Hepatocyte (in vitro differentiated cells): ENCODE data around the gene ISX. TPM values are rescaled to one million over a fixed set of nuclear protein-coding genes. Genes with fewer than 3 reads are reported as not detected.

ENCODE experiments used
- DNase-seq: peaks from one replicate; pipeline ENCODE4 v3.0.0-alpha.2; 2016; ENCODE audit warnings: low spot score
- H2AFZ ChIP-seq: fragments of 200-600 bp; sonication (generic); 2 replicates; pipeline ENCODE4 v1.6.0; 2016; ENCODE audit warnings: antibody characterized with exemption, mild to moderate bottlenecking
- H3K27ac ChIP-seq: fragments of 200-600 bp; sonication (generic); 2 replicates; pipeline ENCODE4 v1.5.1; 2016; ENCODE audit warnings: mild to moderate bottlenecking
- H3K27me3 ChIP-seq: fragments of 200-600 bp; sonication (generic); 2 replicates; pipeline ENCODE4 v1.6.1; 2016
- H3K36me3 ChIP-seq: fragments of 200-600 bp; sonication (generic); replicated peaks from 2 replicates; pipeline ENCODE4 v1.5.1; 2016; ENCODE audit warnings: low read depth; ENCODE audit not compliant: insufficient read depth
- H3K4me1 ChIP-seq: fragments of 200-600 bp; sonication (generic); 2 replicates; pipeline ENCODE4 v1.5.1; 2016; ENCODE audit warnings: mild to moderate bottlenecking, moderate library complexity; ENCODE audit not compliant: insufficient read depth
- H3K4me2 ChIP-seq: fragments of 200-600 bp; sonication (generic); 2 replicates; pipeline ENCODE4 v1.6.0; 2016
- H3K4me3 ChIP-seq: fragments of 200-600 bp; sonication (generic); 2 replicates; pipeline ENCODE4 v1.5.1; 2016; ENCODE audit warnings: mild to moderate bottlenecking
- H3K79me2 ChIP-seq: fragments of 200-600 bp; sonication (generic); 2 replicates; pipeline ENCODE4 v1.6.0; 2017; ENCODE audit warnings: mild to moderate bottlenecking
- H3K9me2 ChIP-seq: fragments of 200-600 bp; sonication (generic); replicated peaks from 2 replicates; pipeline ENCODE4 v1.6.0; 2017; ENCODE audit warnings: mild to moderate bottlenecking; ENCODE audit not compliant: insufficient read depth
- H3K9me3 ChIP-seq: fragments of 200-600 bp; sonication (generic); 2 replicates; pipeline ENCODE4 v1.5.1; 2016; ENCODE audit warnings: low read depth, mild to moderate bottlenecking
- H4K20me1 ChIP-seq: fragments of 200-600 bp; sonication (generic); 2 replicates; pipeline ENCODE4 v1.6.0; 2016; ENCODE audit warnings: mild to moderate bottlenecking; ENCODE audit not compliant: insufficient read depth, poor library complexity, severe bottlenecking
- CTCF ChIP-seq: fragments of 200-600 bp; sonication (generic); IDR thresholded peaks from 2 replicates; pipeline ENCODE4 v1.5.1; 2016; ENCODE audit warnings: antibody characterized with exemption, mild to moderate bottlenecking; ENCODE audit not compliant: poor library complexity
- EZH2 ChIP-seq: fragments of 200-600 bp; sonication (generic); IDR thresholded peaks from 2 replicates; pipeline ENCODE4 v1.6.1; 2016; ENCODE audit warnings: antibody characterized with exemption, mild to moderate bottlenecking, borderline replicate concordance
- EZH2phosphoT487 ChIP-seq: fragments of 200-600 bp; sonication (generic); IDR thresholded peaks from one replicate; pipeline ENCODE4 v1.6.1; 2018; ENCODE audit warnings: antibody characterized with exemption, mild to moderate bottlenecking, low read depth, moderate library complexity; ENCODE audit not compliant: unreplicated experiment, severe bottlenecking
- WGBS: methylation state at CpG from one replicate; pipeline ENCODE4 v1.1.6; 2016; ENCODE audit warnings: low lambda C conversion rate; ENCODE audit errors: missing lambda C conversion rate; 5-methylcytosine and 5-hydroxymethylcytosine counted together
- polyA plus RNA-seq: library from polyadenylated mRNA; unstranded; fragments of >200 nt; fragmentation: Nextera tagmentation; extraction: Ambion mirVana; gene quantifications from 2 replicates; pipeline ENCODE4 v1.2.1, GENCODE V29; 2016
- total RNA-seq: library from RNA; depleted of rRNA; stranded (reverse); fragments of >200 nt; gene quantifications from 2 replicates; pipeline ENCODE4 v1.2.3, GENCODE V29; 2014

The ISX gene
- total and polyA plus RNA-seq, 2 experiments from 2014 or later, result 20.6 to 29.8 TPM

- Histone ChIP-seq H3K9me3 (no peaks in the 10 kb centered on the region), H4K20me1 (no peaks in the 10 kb centered on the region), H3K4me3 (no peak overlapping the region), H3K4me2 (no peak overlapping the region), H3K4me1 (peaks cover 9% of the 10 kb centered on the region), H3K36me3 (no peaks in the 10 kb centered on the region), H3K27ac (peak overlapping the region; percentile 72), H2AFZ (no peak overlapping the region), H3K9me2 (no peaks in the 10 kb centered on the region), H3K27me3 (no peaks in the 10 kb centered on the region), H3K79me2 (no peaks in the 10 kb centered on the region)
- TF ChIP-seq EZH2phosphoT487 (no peak), EZH2 (no peak)
- WGBS, result 52% methylated on average over 3 of the region's 3 CpGs
- peak; percentile 34 for DNase-seq
Measured at GRCh38 chr22:35111244-35111643, 45.3 kb downstream of the ISX start.

GRCh38 chr22:35113341-35113740 lies 47.4 kb downstream of the ISX start:
- no peaks in the 10 kb centered on the region for H3K9me3 ChIP-seq
- H3K27me3 ChIP-seq, result no peaks in the 10 kb centered on the region
- DNase-seq, result no peak
- H3K9me2 ChIP-seq, result no peaks in the 10 kb centered on the region
- no peaks in the 10 kb centered on the region for H4K20me1 ChIP-seq
- no peak overlapping the region for H3K4me2 ChIP-seq
- no peak overlapping the region for H3K4me3 ChIP-seq
- no peak for TF ChIP-seq EZH2phosphoT487
- no peak for TF ChIP-seq CTCF
- no peak for TF ChIP-seq EZH2
- no peak overlapping the region for H2AFZ ChIP-seq
- no peaks in the 10 kb centered on the region for H3K36me3 ChIP-seq
- 92% methylated on average over 10 of the region's 10 CpGs for whole genome bisulfite sequencing
- H3K4me1 ChIP-seq, result peaks cover 11% of the 10 kb centered on the region
- no peaks in the 10 kb centered on the region for H3K79me2 ChIP-seq
- no peak overlapping the region for H3K27ac ChIP-seq

- Histone ChIP-seq H3K4me3 (no peak overlapping the region), H4K20me1 (no peaks in the 10 kb centered on the region), H3K4me2 (no peak overlapping the region), H2AFZ (no peak overlapping the region), H3K27me3 (no peaks in the 10 kb centered on the region), H3K79me2 (no peaks in the 10 kb centered on the region), H3K9me3 (no peaks in the 10 kb centered on the region), H3K36me3 (no peaks in the 10 kb centered on the region), H3K9me2 (no peaks in the 10 kb centered on the region), H3K27ac (no peak overlapping the region), H3K4me1 (peaks cover 13% of the 10 kb centered on the region)
- TF ChIP-seq CTCF, result no peak
- TF ChIP-seq EZH2phosphoT487, result no peak
- no peak for TF ChIP-seq EZH2
- no peak for DNase-seq
- 88% methylated on average over 14 of the region's 14 CpGs for WGBS
Measured at GRCh38 chr22:35114131-35114980, 48.4 kb downstream of the ISX start.

- no peak overlapping the region for H2AFZ ChIP-seq
- H3K79me2 ChIP-seq, result no peaks in the 10 kb centered on the region
- no peaks in the 10 kb centered on the region for H3K9me2 ChIP-seq
- H3K36me3 ChIP-seq, result no peaks in the 10 kb centered on the region
- no peaks in the 10 kb centered on the region for H4K20me1 ChIP-seq
- no peak for DNase-seq
- no peak overlapping the region for H3K4me3 ChIP-seq
- H3K27me3 ChIP-seq, result no peaks in the 10 kb centered on the region
- H3K27ac ChIP-seq, result no peak overlapping the region
- H3K4me2 ChIP-seq, result no peak overlapping the region
- H3K4me1 ChIP-seq, result peaks cover 19% of the 10 kb centered on the region
- 80% methylated on average over 3 of the region's 3 CpGs for WGBS
- H3K9me3 ChIP-seq, result no peaks in the 10 kb centered on the region
- TF ChIP-seq EZH2 (no peak), CTCF (no peak), EZH2phosphoT487 (no peak)
Measured at GRCh38 chr22:35115515-35115914, 49.6 kb downstream of the ISX start.
